A673 (cell line): ENCODE results near the gene CTDSP2. TPM values are rescaled to one million over a fixed set of nuclear protein-coding genes. Genes with fewer than 3 reads are reported as not detected.

Experiments used
- BruUV-seq: library from RNA; stranded (reverse); fragments of 400-500 nt; replicated peaks from 2 replicates; lab custom pipeline; 2021; lab: Mats Ljungman, UMichigan
- CTCF ChIA-PET: fragments of 300-600 bp; sonication (Branson Sonifier 250); formaldehyde crosslinking; loops from one replicate; lab custom pipeline; 2022; ENCODE audit warnings: antibody characterized with exemption; lab: Charles Lee
- POLR2A ChIA-PET: fragments of 300-600 bp; sonication (Branson Sonifier 250); formaldehyde crosslinking; loops from one replicate; lab custom pipeline; 2022; ENCODE audit warnings: antibody characterized with exemption; ENCODE audit not compliant: low non-redundant PET; lab: Charles Lee
- DNase-seq: peaks from one replicate; pipeline ENCODE4 v3.0.0-alpha.2; 2015; ENCODE audit warnings: low spot score
- H3K27ac ChIP-seq: fragments of 200-600 bp; sonication (generic); 2 replicates; pipeline ENCODE4 v1.5.1; 2016; ENCODE audit warnings: mixed run types, low read depth, mild to moderate bottlenecking, mixed read lengths, antibody characterized with exemption, low read length; ENCODE audit not compliant: poor library complexity, severe bottlenecking
- H3K27me3 ChIP-seq: fragments of 200-600 bp; sonication (generic); replicated peaks from 2 replicates; pipeline ENCODE4 v1.6.1; 2017; ENCODE audit warnings: mixed run types, low read depth, mild to moderate bottlenecking, mixed read lengths, antibody characterized with exemption, low read length; ENCODE audit not compliant: insufficient read depth, poor library complexity
- H3K36me3 ChIP-seq: fragments of 200-600 bp; sonication (generic); 2 replicates; pipeline ENCODE4 v1.6.1; 2016; ENCODE audit warnings: mixed run types, mild to moderate bottlenecking, mixed read lengths, antibody characterized with exemption, low read length; ENCODE audit not compliant: insufficient read depth, poor library complexity, severe bottlenecking
- H3K4me1 ChIP-seq: fragments of 200-600 bp; sonication (generic); 2 replicates; pipeline ENCODE4 v1.6.1; 2017; ENCODE audit warnings: mixed run types, mild to moderate bottlenecking, mixed read lengths, antibody characterized with exemption, low read length; ENCODE audit not compliant: insufficient read depth, poor library complexity, severe bottlenecking
- H3K4me3 ChIP-seq: fragments of 200-600 bp; sonication (generic); 2 replicates; pipeline ENCODE4 v1.5.1; 2016; ENCODE audit warnings: low read depth, mixed run types, mild to moderate bottlenecking, mixed read lengths, low read length; ENCODE audit not compliant: poor library complexity, severe bottlenecking
- H3K9me3 ChIP-seq: fragments of 200-600 bp; sonication (generic); 2 replicates; pipeline ENCODE4 v1.6.1; 2016; ENCODE audit warnings: mixed run types, low read depth, mild to moderate bottlenecking, mixed read lengths, antibody characterized with exemption, low read length; ENCODE audit not compliant: poor library complexity, severe bottlenecking
- CTCF ChIP-seq: fragments of 300-800, 200-600 bp; sonication (generic); conservative IDR thresholded peaks from 2 replicates; pipeline ENCODE4 v1.5.1; 2017; ENCODE audit warnings: low read depth, mild to moderate bottlenecking, antibody characterized with exemption, low read length, moderate library complexity, mixed read lengths
- EZH2 ChIP-seq: fragments of 200-600 bp; sonication (generic); IDR thresholded peaks from 2 replicates; pipeline ENCODE4 v1.6.1; 2017; ENCODE audit warnings: borderline replicate concordance, low read depth, mild to moderate bottlenecking, mixed read lengths, antibody characterized with exemption, low read length; ENCODE audit not compliant: poor library complexity, severe bottlenecking
- intact Hi-C: fragments of 100-400 bp; cut with micrococcal nuclease; formaldehyde crosslinking; loops from one replicate; pipeline ENCODE4 v1.10.0; 2022; ENCODE audit not compliant: unreplicated experiment
- total RNA-seq: library from RNA; stranded (reverse); gene quantifications from 2 replicates; pipeline ENCODE4 v1.2.3, GENCODE V29; 2021

Gene CTDSP2
- total RNA-seq, 1 experiment from 2014 or later, result 115 TPM

- Histone ChIP-seq H3K4me1 (peaks cover 33% of the 10 kb centered on the region), H3K27me3 (no peaks in the 10 kb centered on the region), H3K36me3 (no peaks in the 10 kb centered on the region), H3K4me3 (peak overlapping the region; percentile 43), H3K27ac (peak overlapping the region; percentile 85), H3K9me3 (no peaks in the 10 kb centered on the region)
- CTCF ChIA-PET, result no interaction called here
- TF ChIP-seq EZH2 (no peak), CTCF (no peak)
- intact Hi-C loops, result no loop called here
- POLR2A ChIA-PET, result no interaction called here
- DNase-seq, result peak; percentile 78
- no TSS peak for BruUV-seq
Measured at GRCh38 chr12:57865084-57865751, 18.7 kb upstream of the CTDSP2 start.

GRCh38 chr12:57864442-57865083 is 18.0 kb upstream of the CTDSP2 start:
- TF ChIP-seq EZH2, result no peak
- TF ChIP-seq CTCF, result no peak
- H3K4me1 ChIP-seq, result peaks cover 33% of the 10 kb centered on the region
- ChIA-PET POLR2A (interaction anchor here (0.7 kb wide), 1 partner anchor 30 kb away, joined by 8 read pairs; no protein-coding TSS in a partner anchor), CTCF (no interaction called here)
- H3K27ac ChIP-seq, result peak overlapping the region; percentile 85
- peak overlapping the region; percentile 43 for H3K4me3 ChIP-seq
- intact Hi-C loops, result no loop called here
- no peaks in the 10 kb centered on the region for H3K27me3 ChIP-seq
- no peaks in the 10 kb centered on the region for H3K36me3 ChIP-seq
- DNase-seq, result peak; percentile 29
- no peaks in the 10 kb centered on the region for H3K9me3 ChIP-seq
- no TSS peak for BruUV-seq

GRCh38 chr12:57863676-57864075 is 17.1 kb upstream of the CTDSP2 start:
- Histone ChIP-seq H3K4me1 (peaks cover 24% of the 10 kb centered on the region), H3K36me3 (no peaks in the 10 kb centered on the region), H3K9me3 (no peaks in the 10 kb centered on the region), H3K4me3 (no peak overlapping the region), H3K27me3 (no peaks in the 10 kb centered on the region), H3K27ac (no peak overlapping the region)
- CTCF ChIA-PET, result no interaction called here
- DNase-seq, result no peak
- TF ChIP-seq CTCF (no peak), EZH2 (no peak)
- POLR2A ChIA-PET, result no interaction called here
- intact Hi-C loops, result no loop called here
- BruUV-seq, result no TSS peak
